ENCODE results near the gene AFP. TPM values are rescaled to one million over a fixed set of nuclear protein-coding genes. Genes with fewer than 3 reads are reported as not detected.

AFP gene
- polyA plus RNA-seq, 3 donors, result not detected

GRCh38 chr4:73451404-73451803, 15.4 kb downstream of the AFP start:
- Mint-ChIP-seq H3K4me1 (no peaks in the 10 kb centered on the region), H3K36me3 (no peaks in the 10 kb centered on the region), H3K27me3 (ENCODE audit: low read depth in 3 of 3) (peaks cover 0 to 4% (median under 1%) of the 10 kb centered on the region in 3 donors), H3K4me3 (no peak overlapping the region), H3K27ac (no peak overlapping the region), H3K9me3 (no peaks in the 10 kb centered on the region)
- H3K9ac ChIP-seq (ENCODE audit: insufficient read depth, low read length, poor library complexity, severe bottlenecking), result no peak overlapping the region
- H3K4me1 ChIP-seq (ENCODE audit: control insufficient read depth in 1 of 2, insufficient read depth in 2 of 2, low read length in 2 of 2), result no peaks in the 10 kb centered on the region
- no peak overlapping the region for H3K4me3 ChIP-seq (replicated peaks in 1 of 3; ENCODE audit: low read depth in 2 of 3, low read length in 3 of 3)
- no peaks in the 10 kb centered on the region for H3K36me3 ChIP-seq (replicated peaks in 1 of 2; ENCODE audit: control insufficient read depth in 1 of 2, insufficient read depth in 2 of 2, low read length in 2 of 2)
- H4K20me1 ChIP-seq (ENCODE audit: insufficient read depth, low read length), result no peaks in the 10 kb centered on the region
- intact Hi-C loops (cut with micrococcal nuclease), result no loop called here
- no peak overlapping the region for H3K27ac ChIP-seq (ENCODE audit: low read depth in 1 of 2, low read length in 2 of 2)
- no peaks in the 10 kb centered on the region for H3K9me3 ChIP-seq (replicated peaks in 1 of 2; ENCODE audit: control insufficient read depth in 1 of 2, insufficient read depth in 1 of 2, low read length in 2 of 2)
- no CpG with 5 or more reads among the region's 3 CpGs for WGBS (ENCODE audit: insufficient coverage)
- TF ChIP-seq CTCF (IDR thresholded peaks at IDR 0.05), result no peak
- H2AFZ ChIP-seq (ENCODE audit: insufficient read depth, low read depth, low read length, poor library complexity, severe bottlenecking), result no peak overlapping the region
- H3K79me2 ChIP-seq (ENCODE audit: insufficient read depth, low read length), result no peaks in the 10 kb centered on the region
- no peaks in the 10 kb centered on the region for H3K27me3 ChIP-seq (ENCODE audit: control insufficient read depth in 2 of 2, insufficient read depth in 2 of 2, low read length in 2 of 2)
- H3K4me2 ChIP-seq (replicated peaks; ENCODE audit: extremely low read depth, low read length, poor library complexity, severe bottlenecking), result no peak overlapping the region
- DNase-seq, result no peak

GRCh38 chr4:73451981-73452747, 16.1 kb downstream of the AFP start:
- Mint-ChIP-seq H3K27ac (no peak overlapping the region), H3K27me3 (ENCODE audit: low read depth in 3 of 3) (peaks cover 0 to 4% (median 1%) of the 10 kb centered on the region in 3 donors), H3K9me3 (no peaks in the 10 kb centered on the region), H3K4me1 (no peaks in the 10 kb centered on the region), H3K4me3 (no peak overlapping the region), H3K36me3 (no peaks in the 10 kb centered on the region)
- no peaks in the 10 kb centered on the region for H4K20me1 ChIP-seq (ENCODE audit: insufficient read depth, low read length)
- intact Hi-C loops (cut with micrococcal nuclease), result no loop called here
- H3K27me3 ChIP-seq (ENCODE audit: control insufficient read depth in 2 of 2, insufficient read depth in 2 of 2, low read length in 2 of 2), result no peaks in the 10 kb centered on the region
- no peak overlapping the region for H3K9ac ChIP-seq (ENCODE audit: insufficient read depth, low read length, poor library complexity, severe bottlenecking)
- no peaks in the 10 kb centered on the region for H3K9me3 ChIP-seq (replicated peaks in 1 of 2; ENCODE audit: control insufficient read depth in 1 of 2, insufficient read depth in 1 of 2, low read length in 2 of 2)
- no peaks in the 10 kb centered on the region for H3K36me3 ChIP-seq (replicated peaks in 1 of 2; ENCODE audit: control insufficient read depth in 1 of 2, insufficient read depth in 2 of 2, low read length in 2 of 2)
- H3K27ac ChIP-seq (ENCODE audit: low read depth in 1 of 2, low read length in 2 of 2), result no peak overlapping the region
- H2AFZ ChIP-seq (ENCODE audit: insufficient read depth, low read depth, low read length, poor library complexity, severe bottlenecking), result no peak overlapping the region
- DNase-seq, result no peak
- no peak for TF ChIP-seq CTCF (IDR thresholded peaks at IDR 0.05)
- H3K4me3 ChIP-seq (replicated peaks in 1 of 3; ENCODE audit: low read depth in 2 of 3, low read length in 3 of 3), result no peak overlapping the region
- H3K4me1 ChIP-seq (ENCODE audit: control insufficient read depth in 1 of 2, insufficient read depth in 2 of 2, low read length in 2 of 2), result no peaks in the 10 kb centered on the region
- no peaks in the 10 kb centered on the region for H3K79me2 ChIP-seq (ENCODE audit: insufficient read depth, low read length)
- WGBS (ENCODE audit: insufficient coverage), result 94% methylated on average over 2 of the region's 4 CpGs
- no peak overlapping the region for H3K4me2 ChIP-seq (replicated peaks; ENCODE audit: extremely low read depth, low read length, poor library complexity, severe bottlenecking)

Measured in CD14-positive monocyte (primary cell).